GM18951 (cell line): ENCODE results near the gene SPNS2.

Source experiments
- POLR2A ChIP-seq: IDR thresholded peaks from 4 replicates; pipeline ENCODE4 v1.6.1; 2011; ENCODE audit warnings: mild to moderate bottlenecking; ENCODE audit not compliant: insufficient read length, insufficient read depth; ENCODE audit errors: extremely low read depth
- in situ Hi-C: fragments of 300-500 bp; cut with MboI; formaldehyde crosslinking; loops from one replicate; pipeline ENCODE4 v1.12.0; 2022; ENCODE audit warnings: low sequenced_read_pairs, mixed read lengths, inconsistent platforms; ENCODE audit not compliant: unreplicated experiment

The SPNS2 gene

DNA sequence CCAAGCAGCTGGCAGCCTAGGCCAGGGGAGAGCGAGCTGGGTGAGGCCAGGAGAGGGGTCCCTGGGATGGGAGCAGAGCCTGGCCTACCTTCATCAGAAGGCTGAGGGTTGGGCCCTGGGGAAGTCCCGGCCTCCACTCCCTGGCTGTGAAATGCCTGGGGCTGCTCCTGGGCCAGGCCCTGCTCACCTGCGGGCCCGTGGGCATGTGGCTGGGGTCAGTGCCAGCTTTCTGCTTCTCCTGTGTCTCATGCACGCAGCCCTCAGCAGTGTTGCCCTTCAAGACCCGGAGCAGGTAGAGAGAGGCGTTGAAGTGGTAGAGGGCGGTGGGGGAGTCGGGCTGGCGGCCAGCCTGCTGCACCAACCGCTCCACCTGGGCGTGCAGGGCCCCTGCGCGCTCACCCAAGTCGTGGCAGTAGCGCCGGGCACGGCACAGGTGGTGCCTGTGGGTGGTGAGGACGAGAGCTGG is 44.1 kb downstream of the SPNS2 start:
- in situ Hi-C loops = no loop called here
- TF ChIP-seq POLR2A = no peak

DNA sequence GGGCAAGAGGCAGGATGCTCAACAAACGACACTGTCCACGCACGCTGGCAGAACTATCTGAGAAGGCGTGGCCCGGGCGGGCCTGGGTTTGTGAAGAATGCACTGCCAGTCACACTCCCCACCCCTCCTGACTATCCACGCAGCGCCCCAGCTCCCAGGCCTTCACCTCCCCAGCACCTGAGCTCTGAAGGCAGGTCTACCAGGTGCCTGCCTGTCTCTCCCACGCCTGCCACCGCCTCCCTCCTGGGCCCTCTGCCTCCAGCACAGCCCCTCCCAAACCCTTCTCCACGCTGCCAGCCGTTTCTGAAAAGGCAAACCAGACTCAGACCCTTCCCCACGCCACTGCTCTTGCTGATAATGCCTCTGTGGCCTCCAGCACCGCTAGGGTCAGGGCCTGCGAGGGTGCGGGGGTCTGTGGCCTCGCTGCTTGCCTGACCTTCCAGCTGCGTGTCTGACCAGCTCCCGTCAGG is 44.9 kb downstream of the SPNS2 start:
- TF ChIP-seq POLR2A = no peak

DNA sequence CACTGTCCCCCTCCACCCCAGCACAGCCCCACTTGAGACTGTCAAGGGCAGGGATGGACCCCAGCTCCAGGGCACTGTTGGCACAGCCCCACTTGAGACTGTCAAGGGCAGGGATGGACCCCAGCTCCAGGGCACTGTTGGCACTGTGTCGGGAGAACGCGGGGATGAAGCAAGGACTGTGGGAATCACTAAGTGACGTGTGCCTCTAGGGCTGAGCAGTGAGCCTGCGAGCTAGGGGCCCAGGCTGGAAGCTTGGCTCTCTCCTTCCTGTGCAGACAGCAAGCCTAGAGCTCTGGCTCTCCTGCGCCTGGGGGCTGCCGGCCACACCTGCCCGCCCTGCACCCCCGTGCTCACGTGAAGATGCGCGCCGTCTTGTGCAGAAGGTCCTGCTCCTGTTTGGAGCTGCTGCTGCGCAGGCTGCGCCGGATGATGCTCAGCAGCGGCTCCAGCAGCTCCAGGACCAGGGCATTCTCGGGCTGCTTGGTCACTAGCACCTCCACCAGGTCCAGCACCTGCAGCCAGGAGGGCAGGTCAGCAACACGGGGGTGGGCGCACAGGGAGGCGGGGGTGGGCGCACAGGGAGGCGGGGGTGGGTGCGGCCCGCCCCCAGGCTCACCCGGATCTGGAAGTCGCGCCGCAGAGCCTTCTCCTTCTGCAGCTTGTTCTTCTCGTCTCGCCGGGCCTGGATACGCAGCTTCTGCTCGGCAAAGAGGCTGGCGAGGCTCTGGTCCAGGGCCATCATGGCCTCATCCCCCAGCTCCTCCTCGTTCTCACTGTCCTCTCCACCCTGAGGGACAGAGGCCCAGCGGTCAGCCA is 45.7 kb downstream of the SPNS2 start:
- in situ Hi-C loops = no loop called here
- no peak for TF ChIP-seq POLR2A

More for the DNA sequence above, 44.9 kb downstream of the SPNS2 start:
- in situ Hi-C loops = no loop called here

DNA sequence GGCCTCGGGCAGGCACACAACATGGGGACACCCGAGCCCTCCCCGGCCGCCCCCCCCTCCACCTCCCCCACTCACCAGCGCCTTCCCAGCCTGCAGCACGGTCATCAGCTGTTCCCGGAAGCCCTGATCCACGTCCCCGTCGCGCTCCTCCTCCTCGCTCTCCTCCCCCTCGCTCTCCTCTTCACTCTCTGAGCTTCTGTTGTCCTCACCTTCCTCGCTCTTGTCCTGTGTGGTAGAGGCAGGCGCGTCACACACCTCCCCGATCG is 46.2 kb downstream of the SPNS2 start:
- in situ Hi-C loops = no loop called here

DNA sequence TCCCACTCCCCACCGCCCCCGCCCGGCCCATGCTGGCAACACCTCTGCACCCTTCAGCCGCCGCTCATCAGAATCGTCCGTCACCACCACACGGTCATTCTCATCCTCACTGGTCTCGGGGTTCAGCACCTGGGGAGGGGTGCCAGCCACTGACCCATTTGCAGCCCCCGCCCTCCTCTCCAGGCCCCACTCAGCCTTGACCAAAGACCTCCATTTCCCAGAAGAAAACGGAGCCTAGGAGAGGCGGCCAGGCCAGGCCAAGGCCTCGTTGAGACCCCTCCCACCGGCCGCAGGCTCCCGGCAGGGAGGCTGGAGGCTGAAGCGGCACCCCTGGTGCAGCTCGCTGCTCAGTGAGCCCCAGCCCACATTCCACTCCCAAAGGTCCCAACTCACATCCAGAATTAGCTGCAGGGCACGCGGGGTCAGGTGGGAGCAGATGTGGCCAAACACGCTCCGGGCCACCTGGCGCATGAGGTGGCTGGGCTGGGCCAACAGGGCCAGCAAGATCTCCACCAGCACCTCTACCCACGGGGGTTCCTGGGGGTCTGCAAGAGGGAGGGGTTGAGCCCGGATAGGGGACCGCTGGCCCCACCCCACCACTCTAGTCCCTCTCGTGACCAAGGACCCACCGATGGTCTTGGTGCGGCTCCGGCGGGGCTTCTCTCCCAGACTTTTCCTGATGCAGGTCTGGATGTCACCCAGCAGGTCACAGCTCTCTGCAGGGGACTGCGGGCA is 46.7 kb downstream of the SPNS2 start:
- in situ Hi-C loops = no loop called here
- TF ChIP-seq POLR2A = no peak

More for the DNA sequence above, 46.2 kb downstream of the SPNS2 start:
- TF ChIP-seq POLR2A = no peak

DNA sequence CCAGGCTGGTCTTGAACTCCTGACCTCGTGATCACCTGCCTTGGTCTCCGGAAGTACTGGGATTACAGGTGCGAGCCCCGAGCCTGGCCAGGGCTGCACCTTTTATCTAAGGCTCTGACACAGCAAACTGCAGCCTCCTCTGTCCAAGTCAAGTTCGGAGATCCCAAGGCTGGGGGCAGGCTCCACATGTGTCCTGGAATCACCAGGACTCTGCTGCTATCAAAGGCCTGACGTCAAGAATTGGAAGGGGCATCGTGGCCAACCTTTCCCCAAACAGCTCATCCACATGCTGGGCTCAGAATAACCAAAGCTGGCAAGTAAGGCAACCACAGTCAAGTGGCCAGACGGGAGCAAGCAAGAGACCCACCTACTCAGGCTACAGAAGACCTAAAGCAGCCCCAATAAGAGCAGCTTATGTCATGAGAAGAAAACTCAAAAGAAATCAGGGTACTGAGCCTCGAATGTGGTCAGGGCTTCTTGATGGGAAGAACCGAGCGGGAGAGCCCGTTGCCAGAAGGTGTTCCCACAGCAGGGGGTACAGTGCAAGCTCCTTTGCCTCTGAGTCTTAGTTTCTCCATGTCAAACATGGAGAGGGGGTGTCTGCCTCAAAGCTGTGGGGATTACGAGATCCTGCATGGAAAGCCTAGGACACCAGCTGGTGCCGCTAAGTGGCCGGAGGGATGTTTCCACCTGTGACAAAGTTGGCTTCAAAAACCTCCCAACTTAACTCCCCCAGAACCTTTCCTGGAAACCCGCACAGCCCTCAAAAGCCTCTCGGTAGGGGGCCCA is 48.6 kb downstream of the SPNS2 start:
- TF ChIP-seq POLR2A = no peak
- in situ Hi-C loops = no loop called here

DNA sequence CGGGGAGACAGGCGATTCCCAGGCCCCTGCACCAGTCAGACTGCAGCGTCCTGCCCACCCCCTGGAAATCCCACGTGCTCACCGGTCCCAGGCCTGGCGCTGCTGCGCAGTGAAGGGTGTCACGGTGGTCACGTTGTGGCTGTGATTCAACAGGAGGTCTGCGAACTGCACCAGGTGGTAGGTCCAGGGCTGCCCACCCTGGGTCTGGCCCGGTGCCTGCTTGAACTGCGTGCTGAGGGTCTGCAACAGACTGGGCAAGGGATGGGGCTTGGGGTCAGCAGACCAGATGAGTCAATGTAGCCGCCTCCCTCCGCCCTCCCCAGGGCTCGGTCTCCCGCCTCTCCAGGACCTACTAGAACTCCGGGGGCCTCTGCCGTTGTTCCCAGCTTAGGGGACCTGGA is 49.4 kb downstream of the SPNS2 start:
- TF ChIP-seq POLR2A = no peak
- in situ Hi-C loops = no loop called here

DNA sequence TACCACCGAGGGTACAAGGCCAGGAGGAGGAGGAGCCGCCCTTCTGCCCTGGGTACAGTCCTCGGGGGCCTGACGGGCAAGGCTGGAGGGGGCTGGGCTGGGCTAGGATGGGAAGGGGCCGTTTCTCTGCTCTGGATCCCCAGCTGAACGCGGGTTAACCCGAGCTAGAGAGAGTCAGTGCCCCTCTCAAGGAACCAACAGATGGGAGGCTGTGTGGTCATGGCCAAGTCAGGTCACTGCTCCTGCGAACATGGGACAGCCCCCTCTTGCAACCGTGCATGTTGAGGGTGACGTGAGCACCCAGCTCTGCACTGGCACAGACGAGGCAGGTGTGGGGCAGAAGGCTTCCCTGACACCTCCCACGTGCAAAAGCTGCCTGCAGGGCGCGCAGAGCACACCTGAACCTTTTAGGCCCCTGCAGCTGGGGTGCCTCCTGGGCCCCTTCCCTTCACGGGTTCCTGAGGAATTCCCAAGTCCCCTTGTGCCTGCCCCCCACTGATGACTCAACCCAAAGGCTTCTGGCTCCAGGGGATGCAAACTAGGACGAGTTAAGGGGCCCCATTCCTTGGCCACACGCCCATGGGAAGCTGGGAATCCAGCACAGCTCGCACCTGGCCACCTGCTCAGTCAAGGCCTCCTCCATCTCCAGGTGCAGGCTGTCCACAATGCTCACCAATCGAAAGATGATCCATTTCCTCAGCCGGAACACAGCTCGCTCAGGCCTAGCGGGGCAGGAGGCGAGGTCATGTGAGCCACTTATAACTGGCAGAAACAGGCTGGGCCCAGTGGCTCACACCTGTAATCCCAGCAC is 50.2 kb downstream of the SPNS2 start:
- in situ Hi-C loops = no loop called here
- no peak for TF ChIP-seq POLR2A

DNA sequence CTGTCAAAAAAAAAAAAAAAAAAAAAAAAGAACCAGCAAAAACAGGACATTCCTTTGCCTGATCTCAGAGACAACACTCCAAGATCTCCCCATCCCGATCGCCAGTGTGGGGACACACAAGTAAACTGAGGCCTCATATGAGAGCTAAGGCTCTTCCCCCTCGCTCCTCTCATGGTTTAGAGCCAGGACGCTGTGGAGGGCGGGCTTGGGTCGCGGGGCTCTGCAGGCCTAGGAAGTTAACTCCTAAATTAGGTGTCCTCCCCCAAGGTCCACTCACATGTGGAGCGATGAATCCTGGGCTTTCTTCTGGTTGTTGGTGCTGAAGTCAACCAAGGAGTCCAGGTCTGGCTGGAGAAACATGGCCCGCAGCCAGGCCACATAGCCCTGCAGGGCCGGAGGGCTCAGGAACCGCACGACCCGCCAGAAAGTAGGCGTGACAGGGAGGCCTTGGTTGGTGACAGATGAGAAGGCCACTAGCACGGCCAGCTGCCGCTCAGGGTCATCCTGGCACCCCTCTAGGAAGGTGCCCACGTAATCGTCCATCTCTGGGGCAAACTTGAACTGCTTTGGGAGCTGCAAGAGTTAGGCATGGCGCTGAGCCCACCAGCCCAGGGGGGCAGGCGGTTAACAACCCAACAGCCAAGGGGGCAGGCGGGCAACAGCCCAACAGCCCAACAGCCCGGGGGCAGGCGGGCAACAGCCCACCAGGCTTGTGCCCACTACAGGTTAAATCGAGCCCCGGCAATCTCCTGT is 51.3 kb downstream of the SPNS2 start:
- TF ChIP-seq POLR2A = no peak
- in situ Hi-C loops = loop anchor here (25.0 kb wide), 1 partner anchor 337 kb away; the partner anchor contains the start of gene C17orf107

DNA sequence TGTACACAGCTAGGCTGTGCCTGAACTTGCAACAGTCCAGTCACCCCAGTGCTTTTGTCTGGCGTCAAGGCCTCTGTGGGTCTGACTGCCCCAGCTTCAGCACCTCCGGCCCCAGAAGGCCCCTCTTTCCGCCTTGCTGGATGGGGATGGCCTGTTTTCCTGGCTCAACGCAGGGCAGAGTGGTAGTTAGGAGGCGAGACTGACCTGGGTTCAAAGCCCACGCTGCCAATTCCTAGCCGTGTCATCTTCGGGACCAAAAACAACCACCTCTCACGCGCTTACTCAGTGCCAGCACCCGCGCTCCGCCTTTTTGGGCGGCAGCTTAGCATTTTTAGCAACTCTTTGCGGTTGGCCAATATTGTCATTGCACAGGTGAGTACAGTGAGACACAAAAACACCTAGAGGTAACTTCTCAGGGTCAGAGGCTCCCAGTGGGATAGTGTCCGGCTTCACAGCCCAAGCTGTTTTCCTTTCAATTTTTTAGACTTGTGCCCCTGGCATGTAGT is 51.9 kb downstream of the SPNS2 start:
- in situ Hi-C loops = loop anchor here (25.0 kb wide), 1 partner anchor 337 kb away; the partner anchor contains the start of gene C17orf107
- TF ChIP-seq POLR2A = no peak

DNA sequence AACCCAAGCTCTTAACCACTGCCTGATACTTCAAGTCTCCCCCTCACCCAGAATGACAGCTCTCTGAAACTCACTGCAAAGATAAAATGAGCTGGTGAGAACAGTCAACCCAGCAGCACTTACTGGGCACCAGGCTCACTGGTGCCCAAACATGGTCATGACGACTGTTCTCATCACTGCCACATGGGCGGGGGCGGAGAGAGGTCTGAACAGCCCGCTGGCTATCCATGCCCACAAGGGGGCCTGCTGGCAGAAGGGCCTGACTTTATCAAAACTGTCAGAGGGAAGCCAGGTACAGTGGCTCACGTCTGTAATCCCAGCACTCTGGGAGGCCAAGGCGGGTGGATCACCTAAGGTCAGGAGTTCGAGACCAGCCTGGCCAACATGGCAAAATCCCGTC is 52.5 kb downstream of the SPNS2 start:
- in situ Hi-C loops = loop anchor here (25.0 kb wide), 1 partner anchor 336 kb away; the partner anchor contains the start of gene C17orf107
- no peak for TF ChIP-seq POLR2A
